GM12864 (cell line): ENCODE measurements around the gene KIF2C.
A peak's percentile ranks its signal among the peaks of the same experiment; 100 is the strongest.

Experiments
- DNase-seq: peaks from one replicate; pipeline ENCODE4 v3.0.0-alpha.2; 2011; ENCODE audit warnings: low read depth
- H3K4me3 ChIP-seq: 2 replicates; pipeline ENCODE4 v1.5.1; 2011; ENCODE audit warnings: mild to moderate bottlenecking, low read depth, low read length, control low read depth
- CTCF ChIP-seq: IDR thresholded peaks from 2 replicates; pipeline ENCODE4 v1.5.1; 2011; ENCODE audit warnings: low read depth, mild to moderate bottlenecking, moderate library complexity, low read length, control low read depth, inconsistent platforms; ENCODE audit errors: missing control alignments

The KIF2C gene

GRCh38 chr1:44798481-44799365 lies 59.1 kb downstream of the KIF2C start:
- H3K4me3 ChIP-seq = no peak overlapping the region
- DNase-seq = no peak
- no peak for TF ChIP-seq CTCF

DNA sequence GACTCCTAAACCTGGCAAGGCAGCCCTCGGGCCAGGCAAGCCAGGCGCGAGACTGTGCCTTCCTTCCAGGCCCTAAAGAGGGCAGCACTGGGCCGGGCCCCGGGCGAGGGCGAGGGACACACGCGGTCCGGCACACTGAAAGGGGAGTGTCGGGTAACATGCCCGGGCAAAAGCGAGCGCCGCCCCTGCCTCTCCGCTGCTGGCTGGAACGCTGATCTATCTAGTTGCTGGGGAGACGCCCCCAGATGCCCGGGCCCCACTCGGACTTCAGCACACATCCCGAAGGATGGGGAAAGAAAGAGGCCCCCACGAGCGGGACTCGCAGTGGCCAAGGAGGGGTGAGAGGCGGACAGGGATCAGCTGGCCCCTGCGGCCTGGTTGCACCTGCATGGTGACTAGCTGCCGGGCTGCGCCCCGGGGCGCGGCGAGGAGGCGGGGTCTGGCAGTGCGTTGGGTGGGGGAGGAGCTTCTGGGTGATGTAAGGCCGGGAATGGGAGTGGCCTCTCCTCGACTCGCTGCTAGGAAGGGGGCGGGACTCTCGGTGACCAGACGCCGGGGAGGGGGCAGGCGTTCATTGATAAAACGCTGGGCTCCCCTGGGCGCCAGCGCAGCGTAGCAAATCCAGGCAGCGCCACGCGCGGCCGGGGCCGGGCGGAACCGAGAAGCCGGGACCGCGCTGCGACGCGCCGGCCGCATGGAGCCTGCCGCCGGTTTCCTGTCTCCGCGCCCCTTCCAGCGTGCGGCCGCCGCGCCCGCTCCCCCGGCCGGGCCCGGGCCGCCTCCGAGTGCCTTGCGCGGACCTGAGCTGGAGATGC lies 60.3 kb downstream of the KIF2C start, which contains the start of gene PLK3:
PLK3 (plus strand) TSS at position 608 of the 815 bp plus-strand sequence; CDS start at position 695, 87 bp downstream.
- peak; percentile 92 for DNase-seq
- peak; percentile 78 for TF ChIP-seq CTCF
- H3K4me3 ChIP-seq = peak within 1 kb of the TSS; percentile 93

DNA sequence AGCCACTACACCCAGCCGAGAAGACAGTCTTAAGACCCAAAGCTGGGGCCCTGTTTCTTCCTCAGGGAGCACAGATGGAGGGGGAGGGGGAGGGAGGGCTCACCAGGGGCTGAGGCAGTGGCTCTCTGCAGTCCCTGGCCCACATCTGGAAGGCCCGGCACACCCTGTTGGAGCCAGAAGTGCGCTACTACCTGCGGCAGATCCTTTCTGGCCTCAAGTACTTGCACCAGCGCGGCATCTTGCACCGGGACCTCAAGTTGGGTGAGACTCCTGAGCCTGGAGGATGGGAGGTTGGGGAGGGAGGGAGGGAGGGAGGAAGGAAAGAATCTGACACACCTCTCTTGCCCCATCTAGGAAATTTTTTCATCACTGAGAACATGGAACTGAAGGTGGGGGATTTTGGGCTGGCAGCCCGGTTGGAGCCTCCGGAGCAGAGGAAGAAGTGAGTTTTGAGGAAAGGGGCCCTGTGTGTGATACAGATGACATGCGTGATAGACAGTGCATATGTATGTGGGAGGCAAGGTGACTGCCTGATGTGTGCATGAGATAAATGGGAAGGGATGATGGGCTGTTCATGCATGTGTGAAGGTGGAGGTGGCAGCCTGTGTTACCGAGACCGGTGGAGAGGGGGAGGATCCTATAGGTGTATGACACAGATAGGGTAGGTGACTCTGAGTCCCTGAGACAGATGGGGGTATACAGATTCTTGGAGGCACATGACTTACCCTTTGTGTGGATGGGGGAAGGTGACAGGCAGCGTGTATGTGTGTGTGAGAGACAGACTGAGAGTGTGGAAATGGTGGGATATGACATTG lies 62.1 kb downstream of the KIF2C start:
- no peak for TF ChIP-seq CTCF
- peak overlapping the region; percentile 93 for H3K4me3 ChIP-seq
- DNase-seq = no peak

DNA sequence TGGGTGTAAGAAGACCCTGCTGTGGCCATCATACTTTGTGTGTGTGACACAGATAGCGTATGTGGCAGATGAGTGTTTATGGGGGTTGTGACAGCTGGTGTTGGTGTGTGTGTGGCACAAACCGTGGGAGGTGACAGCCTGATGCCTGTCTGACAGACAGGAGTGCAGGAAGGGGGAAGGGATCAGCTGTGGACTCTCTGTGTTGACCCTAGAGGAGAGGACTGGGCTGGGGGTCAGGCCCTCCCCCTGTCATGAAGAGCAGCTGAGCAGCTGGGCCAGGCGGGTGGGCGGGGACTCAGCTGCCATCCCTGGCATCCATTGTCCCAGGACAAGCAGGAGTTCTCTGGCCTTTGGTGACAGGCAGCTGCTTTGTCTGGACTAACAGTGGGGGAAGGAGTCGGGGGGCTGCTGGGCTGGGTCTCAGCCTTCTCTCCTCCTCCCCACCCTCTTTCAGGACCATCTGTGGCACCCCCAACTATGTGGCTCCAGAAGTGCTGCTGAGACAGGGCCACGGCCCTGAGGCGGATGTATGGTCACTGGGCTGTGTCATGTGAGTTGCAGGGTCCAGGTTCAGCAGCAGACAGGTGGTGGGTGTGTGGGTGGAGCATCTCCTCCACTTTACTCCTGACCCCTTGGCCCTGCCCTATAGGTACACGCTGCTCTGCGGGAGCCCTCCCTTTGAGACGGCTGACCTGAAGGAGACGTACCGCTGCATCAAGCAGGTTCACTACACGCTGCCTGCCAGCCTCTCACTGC lies 62.8 kb downstream of the KIF2C start:
- TF ChIP-seq CTCF = no peak
- no peak for DNase-seq
- H3K4me3 ChIP-seq = peak overlapping the region; percentile 93

- H3K4me3 ChIP-seq = no peak overlapping the region
- TF ChIP-seq CTCF = no peak
- DNase-seq = no peak
Measured at GRCh38 chr1:44803062-44803311, 63.4 kb downstream of the KIF2C start.
